MV-4-11 (cell line): ENCODE data around the gene NDRG3.

Experiments
- DNase-seq: peaks from one replicate; lab custom pipeline; 2025; lab: John Stamatoyannopoulos, UW

The NDRG3 gene

GRCh38 chr20:36745927-36746659, at the start of gene NDRG3:
NDRG3 (minus strand) TSS chr20:36746090; CDS start chr20:36721735, 24,355 bp downstream.
- DNase-seq = peak; percentile 91

DNA sequence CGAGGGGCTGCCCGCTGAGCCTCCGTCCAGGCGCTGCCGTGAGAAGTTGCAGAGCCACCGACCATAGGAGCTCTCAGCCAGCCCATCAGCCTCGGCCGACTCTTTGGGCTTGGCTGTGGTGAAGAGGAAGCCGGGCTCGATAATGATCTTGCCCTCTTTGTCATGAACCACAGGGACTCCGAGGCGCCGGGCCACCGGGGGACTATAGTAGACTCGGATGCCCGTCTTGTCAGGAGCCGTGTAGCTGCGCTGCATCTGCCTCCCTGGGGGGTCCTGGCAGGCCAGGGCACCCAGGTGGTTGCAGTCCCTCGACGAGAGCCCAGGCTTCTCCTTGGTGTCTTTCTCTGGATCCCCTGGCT, 48.2 kb upstream of the NDRG3 start:
- DNase-seq = no peak

DNA sequence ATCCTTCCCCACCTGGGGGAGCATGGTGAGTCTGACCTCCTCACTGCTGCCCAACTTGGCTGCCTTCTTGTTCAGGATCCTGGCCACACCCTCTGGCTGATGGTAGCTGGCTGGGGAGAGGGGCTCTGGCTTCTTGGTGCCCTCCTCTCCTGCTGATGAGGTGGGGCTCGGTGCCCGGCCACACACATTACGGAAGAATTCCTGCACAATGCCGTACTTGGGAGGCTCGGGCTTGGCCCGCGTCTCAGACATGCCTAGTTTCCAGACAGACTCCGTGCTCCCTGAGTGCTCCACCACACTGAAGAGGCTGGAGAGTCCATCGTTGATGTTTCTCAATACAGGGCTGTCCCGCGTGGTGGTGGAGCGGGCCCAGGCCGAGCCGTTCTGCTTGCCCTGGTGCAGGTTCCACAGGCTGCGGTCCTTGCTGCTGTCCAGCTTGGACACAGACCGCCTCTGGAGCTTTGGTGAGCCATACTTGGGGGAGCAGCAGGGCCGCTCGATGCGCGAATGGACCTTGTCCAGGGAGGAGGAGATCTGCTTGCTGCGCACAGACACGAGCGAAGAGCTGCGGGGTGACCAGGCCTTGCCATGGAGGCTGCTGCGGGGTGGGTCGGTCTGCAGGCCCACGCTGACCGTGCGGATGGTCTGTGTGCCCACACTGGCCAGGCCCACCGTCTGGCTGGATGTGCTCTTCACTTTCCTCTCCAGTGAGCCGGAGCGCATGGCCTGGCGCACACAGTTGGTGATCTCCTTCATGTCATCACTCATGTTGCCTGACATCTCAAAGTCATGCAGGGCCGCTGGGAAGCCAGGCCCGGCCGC, 47.6 kb upstream of the NDRG3 start:
- DNase-seq = no peak

DNA sequence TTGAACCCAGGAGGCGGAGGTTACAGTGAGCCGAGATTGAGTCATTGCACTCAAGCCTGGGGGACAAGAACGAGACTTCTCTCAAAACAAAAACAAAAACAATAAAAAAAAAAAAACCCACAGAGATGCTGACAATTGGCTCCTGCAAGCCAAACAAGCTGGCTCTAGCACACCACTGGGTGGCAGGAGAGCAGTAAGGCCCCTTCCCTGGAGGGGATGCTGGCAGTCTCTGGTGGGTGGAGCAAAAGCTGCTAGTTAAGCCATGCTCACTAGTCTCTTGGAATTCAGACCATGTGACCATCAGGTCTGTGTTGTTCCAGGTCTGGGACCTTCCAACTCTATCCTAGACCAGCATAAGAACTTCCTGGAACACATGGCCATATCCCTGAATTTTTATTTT, 46.5 kb upstream of the NDRG3 start:
- peak; percentile 4 for DNase-seq

GRCh38 chr20:36791862-36792261, 46.0 kb upstream of the NDRG3 start:
- DNase-seq = no peak

DNA sequence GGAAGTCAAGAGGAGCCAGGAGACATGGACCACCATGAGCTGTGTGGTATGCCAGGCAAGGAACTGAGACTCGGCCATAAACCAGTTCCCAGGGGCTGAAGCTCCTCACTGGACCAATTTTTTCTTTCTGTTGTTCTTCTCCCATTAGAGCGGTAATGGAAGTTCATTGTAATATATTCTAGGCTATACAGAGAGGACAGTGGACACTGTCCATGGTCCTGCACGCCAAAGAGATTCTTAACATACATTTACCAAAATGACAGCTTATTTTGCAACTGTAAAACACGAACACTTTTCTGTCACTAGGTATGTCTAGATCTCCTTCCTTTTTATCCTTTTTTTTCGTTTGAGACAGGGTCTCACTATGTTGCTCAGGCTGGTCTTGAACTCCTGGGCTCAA, 40.8 kb upstream of the NDRG3 start:
- DNase-seq = no peak

DNA sequence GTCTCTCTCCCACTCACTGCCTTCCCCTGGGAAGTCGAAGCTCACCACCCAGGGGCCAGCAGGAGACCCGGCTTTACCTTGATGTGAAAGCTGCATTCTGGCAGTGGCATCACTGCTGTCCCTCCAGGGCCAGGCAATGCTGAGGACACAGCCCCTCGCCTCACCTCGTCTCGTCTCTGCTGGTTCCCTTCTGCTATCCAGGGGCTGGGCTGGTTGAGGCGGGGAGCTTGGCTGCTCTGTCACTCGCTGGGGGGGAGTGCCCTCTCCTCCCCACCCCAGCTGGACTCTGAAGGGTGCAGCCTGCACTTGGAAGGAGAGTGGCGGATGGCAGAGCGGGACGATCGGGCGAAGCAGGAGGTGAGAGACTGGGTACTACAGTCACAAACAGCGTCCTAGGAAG, 40.4 kb upstream of the NDRG3 start:
- DNase-seq = no peak

DNA sequence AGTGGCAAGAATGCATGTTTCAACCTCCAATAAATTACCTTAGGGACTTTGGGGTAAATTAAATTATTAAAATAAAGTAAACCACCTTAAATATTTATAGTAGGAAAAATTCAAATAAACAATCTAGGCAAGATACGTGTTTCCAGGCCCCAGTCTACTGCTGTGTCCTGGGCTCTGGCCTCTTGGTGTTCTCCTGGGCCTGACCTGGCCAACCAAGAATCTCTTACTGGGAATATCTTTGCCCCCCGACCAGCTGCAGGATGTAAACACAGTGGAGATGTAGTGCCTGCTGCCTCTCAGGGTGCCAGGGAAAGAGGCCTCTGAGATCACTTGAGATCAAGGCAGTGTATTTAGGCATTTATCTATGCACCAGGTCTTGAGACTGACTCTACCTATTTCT, 39.4 kb upstream of the NDRG3 start:
- no peak for DNase-seq

DNA sequence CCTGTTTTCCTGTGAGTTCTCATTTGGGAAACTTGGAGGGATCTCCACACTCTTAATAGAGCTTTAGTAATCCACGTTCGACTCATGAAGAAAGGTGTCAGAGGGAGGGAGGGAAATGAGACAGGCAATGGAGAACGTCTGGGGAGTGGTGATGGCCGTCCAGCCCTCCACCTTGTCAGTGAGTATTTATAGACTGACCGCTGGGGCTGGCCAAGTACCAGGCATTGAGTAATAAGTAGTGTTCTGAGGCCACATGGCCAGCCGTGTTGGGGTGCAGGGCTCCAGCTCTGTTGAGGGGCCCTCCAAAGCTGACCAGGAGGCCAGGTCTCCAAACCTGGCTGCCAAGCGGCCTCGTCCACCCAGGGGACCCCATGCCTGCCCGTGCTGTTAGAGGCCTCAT, 39.0 kb upstream of the NDRG3 start:
- DNase-seq = no peak

GRCh38 chr20:36784116-36784515, 38.2 kb upstream of the NDRG3 start:
- no peak for DNase-seq

DNA sequence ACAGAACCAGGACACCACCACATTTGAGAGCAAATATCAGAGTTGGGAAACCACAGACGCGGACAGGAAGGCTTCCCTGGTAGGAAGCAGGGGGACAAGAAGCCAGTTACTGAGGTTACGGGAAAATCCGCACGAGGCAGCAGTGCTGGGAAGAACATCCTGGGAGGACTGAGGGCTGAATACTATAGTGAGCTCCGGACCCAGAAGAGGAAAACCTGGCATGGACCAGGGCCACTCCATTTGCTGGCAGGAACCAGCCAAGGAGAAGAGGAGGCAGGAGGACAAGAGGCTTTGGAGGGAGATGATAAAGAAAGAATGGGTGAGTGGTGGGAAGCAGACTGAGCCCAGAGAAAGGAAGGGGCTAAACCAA, 33.8 kb upstream of the NDRG3 start:
- DNase-seq = no peak

DNA sequence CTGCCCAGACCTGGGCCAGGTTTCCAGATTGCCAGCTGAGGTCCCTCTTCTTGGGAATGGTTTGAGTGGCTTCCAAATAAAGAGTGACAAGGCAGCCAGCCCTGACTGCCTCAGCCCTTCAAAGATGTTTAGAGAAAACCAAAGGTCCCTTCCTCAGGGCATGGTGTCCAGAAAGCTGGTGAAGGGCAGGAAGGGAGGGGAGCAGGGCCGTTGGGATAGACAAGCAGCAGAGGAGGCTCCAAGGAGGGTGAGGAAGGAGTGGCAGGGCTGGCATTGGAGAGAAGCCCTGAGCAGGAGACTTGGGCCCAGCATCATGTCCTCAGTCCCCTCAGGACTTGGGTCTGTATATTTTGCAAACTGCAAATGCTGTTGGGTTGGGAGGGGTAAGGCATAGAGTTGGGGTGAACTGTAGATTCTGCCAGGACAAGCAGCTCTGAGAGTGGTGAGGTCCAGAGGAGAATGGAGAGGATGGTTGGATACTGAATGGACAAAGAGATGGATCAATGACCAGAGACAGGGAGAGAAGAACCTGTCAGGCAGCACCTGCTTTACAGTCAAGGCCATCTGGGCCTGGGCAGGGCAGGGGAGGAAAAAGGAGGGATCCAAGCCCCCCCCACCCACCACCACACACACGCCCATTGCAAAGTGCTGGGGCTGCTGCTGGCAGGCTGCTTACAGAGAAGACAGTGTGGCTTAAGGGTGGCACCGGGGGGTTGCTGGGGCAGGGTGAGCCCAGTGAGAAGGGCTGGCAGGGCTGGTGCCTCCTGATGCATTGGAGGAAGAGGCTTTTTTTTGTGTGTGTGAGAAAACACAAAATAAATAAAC, 33.2 kb upstream of the NDRG3 start:
- DNase-seq = no peak

DNA sequence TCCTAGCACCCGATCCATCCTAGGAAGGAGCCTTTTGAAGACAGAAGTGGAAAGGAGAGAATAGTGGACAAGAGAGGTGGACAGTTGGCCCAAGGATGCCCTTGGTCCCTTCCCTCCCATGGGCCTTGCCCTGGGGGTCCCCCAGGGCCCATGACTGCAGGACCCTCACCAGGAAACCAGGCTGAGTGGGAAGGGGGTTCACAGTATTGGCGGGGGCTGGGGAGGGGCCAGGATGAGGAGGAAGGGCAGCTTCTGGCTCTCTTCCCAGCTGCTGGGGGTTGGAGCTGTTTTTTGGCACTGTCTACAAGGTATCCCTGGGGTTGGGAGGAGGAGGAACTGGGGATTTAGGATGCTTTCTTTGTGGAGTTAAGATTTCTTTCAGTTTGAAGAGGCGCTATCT, 31.7 kb upstream of the NDRG3 start:
- DNase-seq = no peak

GRCh38 chr20:36777167-36777566, 31.3 kb upstream of the NDRG3 start:
- no peak for DNase-seq

DNA sequence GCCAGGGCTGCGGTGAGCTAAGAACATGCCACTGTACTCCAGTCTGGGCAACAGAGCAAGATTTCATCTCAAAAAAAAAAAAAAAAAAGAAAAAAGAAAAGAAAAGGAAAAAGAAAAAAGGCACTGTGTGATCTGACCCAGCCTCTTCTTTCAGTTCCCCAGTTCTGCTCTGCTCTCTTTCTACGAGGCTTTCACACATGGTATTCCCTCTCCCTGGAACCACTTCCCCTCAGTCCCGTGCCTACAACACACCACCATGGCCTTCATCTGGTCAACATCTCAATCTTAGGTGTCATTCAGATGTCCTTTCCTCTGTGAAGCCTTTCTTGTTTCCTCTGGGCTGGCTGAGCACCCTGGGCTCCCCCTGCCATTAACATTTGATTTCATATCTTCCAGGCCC, 29.9 kb upstream of the NDRG3 start:
- peak; percentile 58 for DNase-seq

DNA sequence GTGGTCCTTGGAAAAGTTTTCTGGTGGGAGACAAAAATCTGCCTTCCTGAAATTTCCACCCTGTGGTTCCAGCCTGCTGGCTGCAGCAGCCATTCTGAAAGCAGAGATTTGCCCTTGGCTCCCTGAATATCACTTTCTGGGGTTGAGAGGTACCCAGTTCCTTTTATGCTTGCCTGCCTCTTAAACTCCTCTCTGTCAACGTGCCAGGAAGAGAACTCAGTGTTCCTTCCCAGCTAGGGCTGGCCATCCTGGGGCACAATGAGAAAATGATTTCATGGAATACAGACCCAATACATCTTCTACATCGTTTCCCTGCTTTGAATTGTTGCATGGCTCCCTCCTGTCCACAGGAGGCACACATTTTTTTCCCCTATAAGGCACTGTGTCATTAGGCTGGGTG, 29.3 kb upstream of the NDRG3 start:
- DNase-seq = peak; percentile 3

- DNase-seq = peak; percentile 95
These were observed 27.9 kb upstream of the NDRG3 start, which contains the start of gene DSN1 for GRCh38 chr20:36773597-36774390. DSN1 (minus strand) TSS chr20:36773763; CDS start chr20:36771458, 2,305 bp downstream.

DNA sequence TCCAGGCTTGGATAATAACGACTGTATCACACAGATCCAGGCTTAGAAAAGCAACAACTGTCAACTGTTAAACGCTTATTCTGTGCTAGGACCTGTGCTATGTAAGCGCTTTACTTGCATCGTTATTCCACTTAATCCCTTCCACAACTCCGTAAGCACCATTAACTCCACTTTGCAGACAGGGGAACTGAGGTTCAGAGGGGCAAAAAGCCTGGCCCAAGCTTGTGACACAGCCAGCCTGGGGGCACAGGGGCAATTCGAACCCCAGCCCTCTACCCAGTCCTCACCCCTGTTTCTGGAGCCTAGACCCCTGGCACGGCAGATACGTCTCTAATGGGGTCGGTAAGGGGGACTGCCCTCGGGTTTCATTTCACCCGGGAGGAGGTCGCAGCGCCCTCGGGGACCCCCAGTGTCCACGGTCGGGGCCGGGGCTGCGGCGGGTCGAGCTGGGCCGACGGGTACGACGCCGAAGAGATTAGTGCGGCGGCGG, 27.3 kb upstream of the NDRG3 start:
- no peak for DNase-seq

DNA sequence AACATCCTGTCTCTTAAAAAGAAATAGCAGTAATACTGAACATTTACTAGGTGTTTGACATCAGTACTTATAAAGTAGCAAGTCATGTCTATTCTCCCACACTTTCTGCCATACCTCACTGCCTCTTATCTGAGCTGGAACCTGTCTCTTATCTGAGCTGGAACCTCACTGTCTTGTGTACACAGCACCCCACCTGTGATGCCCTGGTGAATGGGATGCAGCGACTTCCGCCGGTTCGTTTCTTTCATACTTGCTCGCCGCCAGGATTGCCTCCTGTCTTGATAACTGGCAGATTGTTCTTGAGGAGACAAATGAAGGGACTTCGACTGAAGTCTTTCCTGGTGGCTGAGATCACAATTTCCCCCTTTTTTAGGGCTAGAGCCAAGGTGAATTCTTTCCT, 24.8 kb upstream of the NDRG3 start:
- DNase-seq = no peak

GRCh38 chr20:36768768-36769430, 23.0 kb upstream of the NDRG3 start:
- DNase-seq = no peak

- DNase-seq = no peak
These were observed 15.2 kb upstream of the NDRG3 start for GRCh38 chr20:36761125-36761524.
